Measurements from ENCODE around the gene ARMC2.

ARMC2 gene

GRCh38 chr6:109006818-109007217 is 158.6 kb downstream of the ARMC2 start:
- TF ChIP-seq CTCF (IDR thresholded peaks at IDR 0.05; ENCODE audit: low read depth, low read length) (no peak), MYC (IDR thresholded peaks at IDR 0.05; ENCODE audit: low read depth, low read length) (no peak), MAX (IDR thresholded peaks at IDR 0.05; ENCODE audit: low read depth, low read length) (no peak), POLR2A (IDR thresholded peaks at IDR 0.05; ENCODE audit: extremely low read depth, insufficient read length) (no peak)
- DNase-seq (ENCODE audit: low read depth) = no peak
- no peak overlapping the region for H3K4me3 ChIP-seq (ENCODE audit: low read depth, low read length)

- no peak overlapping the region for H3K4me3 ChIP-seq (ENCODE audit: low read depth, low read length)
- DNase-seq (ENCODE audit: low read depth) = no peak
- no peak for TF ChIP-seq POLR2A (IDR thresholded peaks at IDR 0.05; ENCODE audit: extremely low read depth, insufficient read length)
- TF ChIP-seq CTCF (IDR thresholded peaks at IDR 0.05; ENCODE audit: low read depth, low read length) = no peak
- TF ChIP-seq MAX (IDR thresholded peaks at IDR 0.05; ENCODE audit: low read depth, low read length) = no peak
- TF ChIP-seq MYC (IDR thresholded peaks at IDR 0.05; ENCODE audit: low read depth, low read length) = no peak
Measured at GRCh38 chr6:109007521-109007920, 159.3 kb downstream of the ARMC2 start.

- peak overlapping the region; percentile 80 for H3K4me3 ChIP-seq (ENCODE audit: low read depth, low read length)
- TF ChIP-seq MYC (IDR thresholded peaks at IDR 0.05; ENCODE audit: low read depth, low read length) (no peak), CTCF (IDR thresholded peaks at IDR 0.05; ENCODE audit: low read depth, low read length) (no peak), POLR2A (IDR thresholded peaks at IDR 0.05; ENCODE audit: extremely low read depth, insufficient read length) (no peak), MAX (IDR thresholded peaks at IDR 0.05; ENCODE audit: low read depth, low read length) (no peak)
- no peak for DNase-seq (ENCODE audit: low read depth)
Measured at GRCh38 chr6:109008054-109008453, 159.8 kb downstream of the ARMC2 start.

GRCh38 chr6:109008537-109009235 is 160.5 kb downstream of the ARMC2 start:
- H3K4me3 ChIP-seq (ENCODE audit: low read depth, low read length) = peak overlapping the region; percentile 80
- DNase-seq (ENCODE audit: low read depth) = peak; percentile 74
- TF ChIP-seq POLR2A (IDR thresholded peaks at IDR 0.05; ENCODE audit: extremely low read depth, insufficient read length) (no peak), MAX (IDR thresholded peaks at IDR 0.05; ENCODE audit: low read depth, low read length) (no peak)

- TF ChIP-seq MAX (IDR thresholded peaks at IDR 0.05; ENCODE audit: low read depth, low read length) (0 out of 2 replicates have a peak, but pooled peaks have one; percentile 49), CTCF (IDR thresholded peaks at IDR 0.05; ENCODE audit: low read depth, low read length) (no peak), MYC (IDR thresholded peaks at IDR 0.05; ENCODE audit: low read depth, low read length) (peak; percentile 52; the same call in 1 of the 2 replicates), POLR2A (IDR thresholded peaks at IDR 0.05; ENCODE audit: extremely low read depth, insufficient read length) (peak; percentile 74)
- peak overlapping the region; percentile 86 for H3K4me3 ChIP-seq (ENCODE audit: low read depth, low read length)
- peak; percentile 95 for DNase-seq (ENCODE audit: low read depth)
Measured at GRCh38 chr6:109009236-109009961, 161.2 kb downstream of the ARMC2 start.
